Epithelial cell of prostate (primary cell): ENCODE results near the gene FCRL5.
"Not testable (repeated sequence)": the region's sequence is repeated elsewhere in the genome, so short reads cannot be mapped to it uniquely, and the experiment has no call there.

Experiments
- DNase-seq: peaks from one replicate; pipeline ENCODE4 v3.0.0-alpha.2; 2011; ENCODE audit warnings: low read depth, low spot score
- H3K27ac ChIP-seq: fragments of 450-650 bp; 2 replicates; pipeline ENCODE4 v1.5.1; 2017; ENCODE audit warnings: mild to moderate bottlenecking

Gene FCRL5

DNA sequence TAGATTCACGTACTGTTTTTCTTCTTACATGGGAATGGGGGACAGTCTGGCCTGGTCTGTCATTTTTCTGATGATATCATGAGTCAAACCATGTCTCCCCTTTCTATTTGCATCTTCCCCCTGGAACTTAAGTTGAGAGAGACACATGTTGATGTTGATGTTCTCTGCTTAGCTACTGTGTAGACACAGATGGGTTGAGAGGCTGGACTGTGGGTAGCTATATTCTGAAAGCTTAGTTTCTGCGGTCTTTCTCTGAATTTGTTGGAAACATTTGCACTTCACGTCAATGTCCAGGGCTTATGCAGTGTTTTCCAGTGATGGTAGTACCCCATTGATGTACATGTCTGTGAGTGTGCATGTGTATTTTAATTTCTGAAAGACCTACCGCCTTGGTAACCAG is 58.2 kb downstream of the FCRL5 start:
- no peak for DNase-seq

DNA sequence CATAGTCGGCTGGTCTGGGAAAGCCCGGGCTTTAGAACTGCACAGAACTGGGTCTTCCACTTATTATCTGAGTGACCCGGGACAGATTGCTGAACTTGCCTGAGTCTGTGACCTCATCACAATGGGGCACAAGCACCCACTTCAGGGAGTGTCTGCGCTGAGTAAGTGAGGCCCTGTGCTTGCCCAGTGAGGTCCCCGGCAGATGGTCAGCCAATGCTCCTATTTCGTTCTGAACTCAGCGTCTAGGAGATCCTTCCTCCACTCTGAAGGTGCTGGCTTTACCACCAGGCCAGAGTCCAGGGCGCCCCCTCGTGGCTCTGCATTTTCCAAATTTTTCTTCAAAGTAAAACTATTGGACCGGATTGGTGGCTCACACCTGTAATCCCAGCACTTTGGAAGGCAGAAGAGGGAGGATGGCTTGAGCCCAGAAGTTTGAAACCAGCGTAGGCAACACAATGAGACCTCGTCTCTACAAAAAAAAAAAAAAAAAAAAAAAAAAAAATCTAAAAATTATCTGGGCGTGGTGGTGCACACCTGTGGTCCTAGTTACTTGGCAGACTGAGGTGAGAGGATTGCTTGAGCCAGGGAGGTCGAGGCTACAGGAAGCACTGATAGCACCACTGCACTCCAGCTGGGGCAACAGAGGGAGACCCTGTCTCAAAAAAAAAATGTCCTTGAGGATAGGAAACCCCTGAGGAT is 61.7 kb downstream of the FCRL5 start:
- no peak overlapping the region for H3K27ac ChIP-seq
- no peak for DNase-seq

More for the DNA sequence above, 58.2 kb downstream of the FCRL5 start:
- no peak overlapping the region for H3K27ac ChIP-seq

DNA sequence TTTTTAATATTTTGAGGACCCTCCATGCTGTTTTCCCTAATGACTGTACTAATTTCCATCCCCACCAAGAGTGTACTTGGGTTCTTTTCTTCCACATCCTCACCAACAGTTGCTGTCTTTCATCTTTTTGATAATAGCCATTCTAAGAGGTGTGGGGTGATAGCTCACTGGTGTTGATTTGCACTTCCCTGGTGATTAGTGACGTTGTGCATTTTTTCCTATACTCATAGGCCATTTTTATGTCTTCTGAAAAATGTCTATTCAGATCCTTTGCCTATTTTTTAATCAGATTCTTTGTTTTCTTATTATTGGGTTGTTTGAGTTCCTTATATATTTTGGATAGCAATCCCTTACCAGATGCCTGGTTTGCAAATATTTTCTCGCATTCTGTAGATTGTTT is 64.2 kb downstream of the FCRL5 start:
- no peak for DNase-seq

DNA sequence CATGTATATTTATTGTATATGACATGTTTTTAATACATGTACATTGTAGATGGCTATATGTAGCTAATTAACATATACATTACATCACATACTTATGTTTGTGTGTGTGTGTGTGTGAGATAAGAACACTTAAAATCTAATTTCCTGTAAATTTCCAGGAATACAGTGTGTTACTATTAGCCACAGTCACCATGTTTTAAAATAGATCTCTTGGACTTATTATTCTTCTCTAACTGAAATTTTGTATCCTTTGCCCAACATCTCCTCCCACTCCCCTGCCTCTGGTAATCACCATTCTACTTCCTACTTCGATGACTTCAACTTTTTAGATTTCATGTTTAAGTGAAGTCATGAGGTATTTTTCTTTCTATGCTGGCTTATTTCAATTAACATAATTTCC is 64.8 kb downstream of the FCRL5 start:
- no peak for DNase-seq
- H3K27ac ChIP-seq: no peak overlapping the region

More for the DNA sequence above, 64.2 kb downstream of the FCRL5 start:
- no peak overlapping the region for H3K27ac ChIP-seq

DNA sequence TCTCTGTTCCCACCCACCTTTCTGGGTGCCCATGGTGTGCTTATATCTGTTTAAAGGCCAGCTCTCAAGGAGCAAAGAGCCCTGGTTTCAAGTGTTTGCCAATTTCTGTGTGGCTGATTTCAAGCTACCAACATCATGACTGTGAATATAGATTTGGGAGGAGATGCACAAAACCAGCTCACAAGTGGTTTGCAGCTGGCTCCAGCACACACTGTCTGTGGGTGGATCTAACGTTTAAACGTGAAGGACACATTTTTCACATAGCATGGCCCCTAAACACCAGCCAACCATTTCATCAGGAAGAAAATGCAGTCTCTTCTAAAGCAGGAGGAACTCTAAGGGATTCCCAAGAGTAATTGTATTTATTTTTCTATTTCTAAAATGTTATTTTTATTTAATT is 65.2 kb downstream of the FCRL5 start:
- no peak for DNase-seq
- H3K27ac ChIP-seq: no peak overlapping the region

DNA sequence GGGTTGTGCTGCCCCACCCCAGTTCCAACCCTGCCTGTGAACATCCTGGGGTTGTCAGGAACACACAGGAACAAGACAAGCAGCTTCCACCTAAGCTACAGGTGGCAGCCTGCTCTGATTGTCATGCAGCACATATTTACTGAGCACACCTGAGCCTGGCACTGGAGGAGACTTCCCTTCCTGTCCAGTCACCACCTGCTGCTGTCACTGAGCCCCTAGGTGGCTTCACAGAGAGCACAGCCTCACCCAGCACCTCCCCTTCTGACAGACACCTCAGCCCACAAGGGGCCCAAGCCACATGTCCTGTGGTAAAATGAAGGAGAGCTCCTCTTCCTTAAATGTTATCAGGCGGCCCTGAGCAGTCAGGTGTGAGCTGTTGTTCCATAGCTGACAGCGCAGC is 65.9 kb downstream of the FCRL5 start:
- not testable (repeated sequence) for H3K27ac ChIP-seq

DNA sequence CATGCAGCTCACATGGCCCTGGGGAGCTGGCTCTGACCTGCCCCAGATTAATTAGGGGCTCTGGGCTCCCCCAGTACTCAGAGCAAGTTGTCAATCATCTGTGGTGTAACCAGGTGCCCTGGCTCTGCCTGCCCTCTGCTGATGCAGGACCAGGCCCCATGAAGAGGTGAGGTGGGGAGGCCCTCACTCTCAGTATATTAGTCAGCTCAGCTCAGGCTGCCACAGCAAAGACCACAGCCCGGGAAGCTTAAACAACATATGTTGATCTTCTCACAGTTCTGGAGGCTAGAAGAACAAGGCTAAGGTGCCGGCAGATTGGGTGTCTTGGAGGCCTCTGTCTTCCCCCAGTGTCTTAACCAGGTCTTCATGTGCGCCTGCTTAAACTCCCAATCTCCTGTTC is 66.5 kb downstream of the FCRL5 start:
- no peak overlapping the region for H3K27ac ChIP-seq
- DNase-seq: no peak

More for the DNA sequence above, 65.9 kb downstream of the FCRL5 start:
- DNase-seq: not testable (repeated sequence)

DNA sequence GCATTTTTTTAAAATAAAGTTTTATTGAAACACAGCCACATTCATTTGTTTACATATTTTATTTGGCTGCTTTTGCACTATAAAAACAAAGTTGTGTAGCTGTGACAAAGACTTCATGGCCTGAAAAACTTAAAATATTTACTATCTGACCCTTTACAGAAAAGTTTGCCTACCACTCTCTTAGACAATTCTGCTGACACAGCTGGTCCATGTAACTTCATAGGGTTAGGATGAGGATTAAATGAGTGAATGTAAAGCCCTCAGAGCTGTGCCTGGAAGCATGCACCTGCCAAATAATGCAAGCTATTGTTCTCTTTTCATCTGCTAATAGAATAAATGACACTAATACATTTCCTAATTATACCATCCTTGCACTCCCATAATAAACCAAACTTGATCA is 67.7 kb downstream of the FCRL5 start:
- no peak for DNase-seq

DNA sequence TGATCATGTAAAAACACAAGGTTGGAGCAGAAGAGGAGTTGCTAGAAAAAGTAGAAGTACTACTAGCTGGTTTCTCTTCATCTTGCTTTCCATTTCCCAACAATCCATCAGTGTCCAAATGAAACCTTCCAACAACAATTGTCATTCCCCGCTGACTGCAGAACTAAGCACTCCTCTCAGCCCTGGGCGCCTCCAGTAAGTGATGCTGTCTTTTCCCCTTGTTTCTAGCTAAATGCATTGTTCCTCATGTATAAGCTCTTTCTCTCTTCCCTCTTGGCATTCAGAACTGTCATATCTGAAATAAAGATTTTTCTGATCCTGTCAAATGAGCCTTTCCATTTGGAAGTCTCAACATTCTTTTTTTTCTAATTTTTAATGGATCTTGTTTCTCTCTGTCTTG is 68.7 kb downstream of the FCRL5 start:
- no peak for DNase-seq
- no peak overlapping the region for H3K27ac ChIP-seq

More for the DNA sequence above, 67.7 kb downstream of the FCRL5 start:
- H3K27ac ChIP-seq: no peak overlapping the region

DNA sequence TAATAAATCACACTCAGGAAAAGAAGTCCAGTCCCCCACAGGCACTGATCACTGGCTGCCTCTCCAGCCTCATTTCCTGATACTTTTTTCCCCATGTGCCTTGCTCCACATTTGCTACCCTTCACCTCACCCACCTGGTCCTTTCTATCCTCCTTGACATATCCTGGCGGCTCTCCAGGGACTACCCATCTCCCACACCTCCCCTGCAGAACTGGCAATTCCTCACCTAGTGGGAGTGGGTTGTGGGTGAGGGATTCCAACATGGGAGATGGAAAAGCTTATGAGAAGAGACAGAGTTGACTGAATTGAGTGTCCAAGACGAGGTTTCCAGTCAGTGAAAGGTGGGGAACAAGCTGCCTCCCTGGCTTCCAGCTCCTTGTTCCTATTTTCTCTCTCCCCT is 69.6 kb downstream of the FCRL5 start:
- DNase-seq: no peak

DNA sequence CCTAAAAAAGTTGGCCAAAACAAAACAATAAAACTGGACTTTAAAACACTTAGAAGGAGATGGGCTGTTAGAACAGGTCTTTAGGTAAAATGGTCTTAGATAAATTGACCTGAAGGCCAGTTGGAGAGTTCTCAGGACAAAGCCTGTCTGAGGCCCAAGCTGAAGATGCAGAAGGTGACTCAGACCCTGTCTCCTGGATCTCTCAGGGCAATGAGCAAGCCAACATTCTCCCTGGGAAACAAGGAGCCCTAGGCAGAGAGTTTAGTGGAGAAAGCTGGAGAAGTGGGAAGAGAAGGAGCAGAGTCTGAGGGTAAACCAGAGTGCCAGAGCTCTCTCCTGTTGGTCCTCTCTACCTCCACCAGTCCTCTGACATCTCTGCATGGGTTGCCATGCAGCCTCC is 70.1 kb downstream of the FCRL5 start:
- no peak for DNase-seq
- H3K27ac ChIP-seq: no peak overlapping the region

More for the DNA sequence above, 69.6 kb downstream of the FCRL5 start:
- H3K27ac ChIP-seq: no peak overlapping the region

DNA sequence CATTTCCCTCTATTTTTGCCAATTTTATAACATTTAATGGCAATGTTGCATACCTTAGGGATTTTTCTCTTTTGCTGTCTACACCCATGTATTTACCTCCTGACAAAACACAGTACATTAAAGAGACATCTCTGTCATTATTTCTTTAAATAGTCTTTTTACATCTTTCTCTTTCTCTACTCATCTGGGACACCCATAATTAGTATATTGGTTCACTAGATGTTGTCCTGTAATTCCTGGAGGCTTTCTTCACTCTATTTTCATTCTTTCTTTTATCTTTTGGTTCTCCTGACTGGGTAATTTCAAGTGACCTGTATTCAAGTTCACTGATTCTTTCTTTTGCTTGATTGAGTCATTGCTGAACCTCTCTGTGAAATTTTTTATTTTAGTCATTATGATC is 74.3 kb downstream of the FCRL5 start:
- no peak for DNase-seq
- H3K27ac ChIP-seq: no peak overlapping the region

DNA sequence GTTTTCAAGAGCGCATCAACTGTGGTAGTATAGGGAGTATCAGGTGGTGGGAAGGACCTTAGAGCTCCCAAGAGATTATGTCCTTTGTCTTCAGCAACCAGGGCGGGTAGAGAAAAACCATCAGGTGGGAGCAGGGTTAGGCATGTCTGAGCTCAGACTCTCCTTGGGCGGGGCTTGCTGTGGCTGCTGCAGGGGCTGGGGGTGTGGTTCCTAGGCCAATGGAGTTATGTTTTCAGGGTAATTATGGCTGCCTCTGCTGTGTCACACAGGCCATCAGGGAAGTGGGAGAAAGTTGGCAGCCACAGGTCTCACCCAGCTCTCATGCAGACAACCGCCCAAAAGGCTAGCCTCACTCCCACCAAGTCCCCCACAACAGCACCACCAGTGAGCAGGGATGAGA is 74.9 kb downstream of the FCRL5 start:
- no peak overlapping the region for H3K27ac ChIP-seq
- no peak for DNase-seq

DNA sequence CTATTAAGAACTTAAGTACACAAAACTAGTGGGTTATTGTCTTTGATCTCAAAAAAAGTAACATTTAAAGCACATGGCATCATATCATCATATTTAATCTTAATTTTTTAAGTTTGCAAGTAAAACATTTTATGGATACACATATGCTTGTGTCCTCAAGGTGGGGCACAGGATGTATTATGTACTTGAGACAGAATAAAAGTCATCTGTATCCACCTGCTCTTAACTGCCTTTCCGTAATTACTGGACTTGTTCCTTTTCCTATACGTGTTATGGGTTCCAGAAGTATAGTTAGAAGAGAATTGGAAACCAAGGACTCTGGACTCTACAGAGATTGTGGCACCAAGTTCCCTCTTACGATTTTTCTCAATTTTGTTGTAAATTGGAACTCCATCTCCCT is 79.4 kb downstream of the FCRL5 start:
- DNase-seq: no peak

DNA sequence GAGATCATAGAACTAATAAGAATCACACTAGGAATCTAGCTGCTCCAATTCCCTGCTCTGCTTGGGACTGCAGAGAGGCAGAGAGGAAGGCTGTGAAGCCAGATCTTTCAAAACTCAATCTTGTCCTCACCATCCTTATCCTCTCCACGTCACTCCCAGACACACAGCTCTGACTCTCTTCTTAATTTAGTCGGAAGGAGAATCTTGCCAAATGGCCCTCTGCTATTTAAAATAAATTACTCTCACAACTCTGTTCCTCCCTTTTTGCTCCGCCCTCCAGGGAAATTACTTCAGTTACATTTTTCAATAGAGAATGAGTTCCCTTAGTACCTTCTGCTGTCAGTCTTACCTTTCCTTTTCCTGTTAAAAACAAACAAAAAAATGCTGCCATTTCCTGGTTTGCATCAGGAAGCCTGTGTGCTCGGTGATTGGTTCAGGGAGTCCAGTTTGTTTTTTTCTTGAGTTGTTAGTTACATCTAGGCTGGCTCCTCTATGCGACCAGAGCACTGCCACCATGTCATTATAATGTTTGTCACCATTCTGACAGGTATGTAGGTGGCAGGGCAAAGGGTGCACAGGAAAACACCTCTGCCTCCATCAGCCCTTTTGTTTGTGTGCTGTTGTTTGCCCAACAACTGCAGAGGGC is 80.1 kb downstream of the FCRL5 start:
- no peak for DNase-seq
- H3K27ac ChIP-seq: no peak overlapping the region

More for the DNA sequence above, 79.4 kb downstream of the FCRL5 start:
- no peak overlapping the region for H3K27ac ChIP-seq

DNA sequence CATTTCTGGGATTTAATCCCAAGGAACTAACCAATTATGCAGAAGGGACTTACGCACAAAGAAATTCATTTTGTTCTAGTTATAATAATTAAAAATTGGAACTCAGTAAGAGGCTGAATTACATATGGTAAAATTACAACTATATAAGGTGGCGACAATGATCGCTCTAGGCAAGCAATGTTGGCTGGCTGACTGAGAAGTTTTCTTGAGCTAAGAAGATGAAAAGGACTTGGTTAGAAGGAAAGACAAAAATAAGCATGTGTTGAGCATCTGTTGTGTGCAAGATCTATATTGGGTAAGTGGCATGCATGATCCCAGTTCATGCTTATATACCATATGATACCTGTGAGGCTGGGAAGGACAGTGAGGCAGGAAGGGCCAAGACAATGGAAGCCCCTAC is 80.8 kb downstream of the FCRL5 start:
- no peak overlapping the region for H3K27ac ChIP-seq
- DNase-seq: no peak

DNA sequence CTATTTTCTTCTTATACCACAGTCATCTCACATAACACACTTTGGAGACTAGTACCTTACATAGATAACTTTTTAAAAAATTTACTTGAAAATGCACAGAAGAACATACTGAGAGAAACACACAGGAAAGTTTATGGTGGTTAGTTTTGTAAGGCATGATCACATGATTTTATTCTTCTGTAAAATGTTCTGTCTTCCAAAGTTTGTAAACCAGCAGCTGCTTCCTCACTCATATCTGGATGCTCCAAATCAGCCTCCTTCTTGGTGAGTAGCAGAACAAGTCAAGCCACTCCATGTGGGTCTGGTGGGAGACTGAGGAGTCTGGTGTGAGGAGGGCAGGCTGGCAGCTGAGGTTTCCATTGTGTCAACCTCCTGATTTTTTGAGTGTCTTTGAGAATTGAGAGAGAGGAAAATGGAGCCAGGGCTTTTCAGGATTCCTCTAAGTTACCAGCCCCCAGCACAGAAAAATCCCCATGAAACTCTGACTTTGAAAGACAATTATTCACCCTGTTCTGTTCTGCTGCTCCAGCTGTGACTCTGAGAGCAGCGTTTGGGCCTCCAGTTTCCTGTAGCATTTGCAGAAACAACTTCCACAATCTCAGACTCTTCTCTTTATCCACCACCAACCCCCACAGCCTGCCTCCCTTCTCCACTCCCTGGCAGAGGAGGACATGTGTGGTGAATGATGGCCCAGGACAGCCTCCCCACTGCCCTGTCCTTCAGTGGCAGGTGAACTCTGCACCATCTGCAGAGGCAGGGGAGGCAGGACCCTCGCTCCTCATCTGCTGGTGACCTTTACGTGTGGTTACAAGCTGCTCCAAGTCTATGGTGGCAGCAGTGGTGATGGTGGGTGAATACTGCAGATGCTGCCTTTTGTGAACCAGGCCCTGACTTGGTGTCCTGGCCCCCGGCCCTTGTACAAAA is 82.3 kb downstream of the FCRL5 start:
- H3K27ac ChIP-seq: no peak overlapping the region
- DNase-seq: no peak

DNA sequence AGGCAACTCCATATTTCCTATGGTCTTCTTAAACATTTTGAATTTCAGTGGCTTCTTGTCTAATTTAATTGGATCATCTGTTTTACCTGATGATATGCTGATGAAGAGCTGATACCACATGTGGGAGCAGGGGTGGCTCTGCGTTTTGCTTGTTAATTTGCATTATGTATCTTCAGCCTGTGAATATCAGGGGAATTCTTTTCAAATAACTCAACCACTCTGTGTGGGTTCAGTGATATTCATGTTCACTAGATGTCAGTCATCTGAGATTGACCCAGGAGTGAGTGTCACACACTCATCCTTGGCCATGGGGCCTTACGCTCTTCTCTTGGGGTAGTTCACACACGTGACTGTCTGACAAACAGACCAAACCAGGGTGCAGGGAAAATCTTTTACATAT is 83.0 kb downstream of the FCRL5 start:
- no peak overlapping the region for H3K27ac ChIP-seq
- no peak for DNase-seq

DNA sequence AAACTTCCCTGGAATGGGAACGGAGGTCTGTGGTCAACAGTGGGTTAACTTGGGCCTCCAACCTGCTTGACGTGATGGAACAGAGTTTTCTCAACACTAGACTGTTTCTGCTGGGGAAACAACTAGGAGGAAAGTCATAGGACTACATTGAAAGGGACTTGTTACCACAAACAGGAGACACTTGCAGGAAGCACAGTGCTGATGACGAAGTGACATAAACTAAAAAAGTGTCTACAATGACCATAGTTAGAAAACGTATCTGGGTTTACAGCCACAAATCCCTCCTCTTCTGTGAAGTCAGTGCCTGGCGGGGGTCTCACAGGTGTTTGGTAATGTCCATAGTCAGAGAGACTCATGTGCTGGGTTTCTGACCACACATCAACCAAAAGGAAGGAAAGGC is 86.3 kb downstream of the FCRL5 start:
- H3K27ac ChIP-seq: no peak overlapping the region
- DNase-seq: no peak
